Suppressor macrophage treated with lipopolysaccharide for 4 hours (primary cell): ENCODE data around the gene BHMT2.

Source experiments
- DNase-seq: peaks from one replicate; pipeline ENCODE4 v3.0.0-alpha.2; 2020

BHMT2 gene

GRCh38 chr5:79070350-79070667 is 742 bp downstream of the BHMT2 start:
- no peak for DNase-seq

GRCh38 chr5:79074641-79075040 is 5.1 kb downstream of the BHMT2 start:
- DNase-seq = peak; percentile 1

- DNase-seq = no peak
These were observed 6.3 kb downstream of the BHMT2 start for GRCh38 chr5:79075646-79076426.

DNA sequence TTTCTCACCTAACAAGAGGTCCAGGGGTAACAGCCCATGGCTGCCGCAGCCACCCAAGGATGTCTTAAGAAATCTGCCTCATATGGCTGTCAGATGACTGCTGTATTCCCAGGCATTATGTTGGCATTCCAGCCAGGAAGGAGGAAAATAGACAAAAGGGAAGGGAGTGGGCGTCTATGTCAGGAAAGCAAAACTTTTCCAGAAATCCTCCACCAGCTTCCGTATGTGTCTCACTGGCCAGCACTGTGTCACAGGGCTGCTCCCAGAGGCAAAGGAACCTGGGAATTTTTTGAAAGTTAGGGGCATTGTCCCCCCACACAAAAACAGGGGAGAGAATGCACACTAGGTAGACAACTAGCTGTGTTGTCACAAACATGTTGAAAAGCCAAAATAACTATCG is 7.3 kb downstream of the BHMT2 start:
- no peak for DNase-seq

DNA sequence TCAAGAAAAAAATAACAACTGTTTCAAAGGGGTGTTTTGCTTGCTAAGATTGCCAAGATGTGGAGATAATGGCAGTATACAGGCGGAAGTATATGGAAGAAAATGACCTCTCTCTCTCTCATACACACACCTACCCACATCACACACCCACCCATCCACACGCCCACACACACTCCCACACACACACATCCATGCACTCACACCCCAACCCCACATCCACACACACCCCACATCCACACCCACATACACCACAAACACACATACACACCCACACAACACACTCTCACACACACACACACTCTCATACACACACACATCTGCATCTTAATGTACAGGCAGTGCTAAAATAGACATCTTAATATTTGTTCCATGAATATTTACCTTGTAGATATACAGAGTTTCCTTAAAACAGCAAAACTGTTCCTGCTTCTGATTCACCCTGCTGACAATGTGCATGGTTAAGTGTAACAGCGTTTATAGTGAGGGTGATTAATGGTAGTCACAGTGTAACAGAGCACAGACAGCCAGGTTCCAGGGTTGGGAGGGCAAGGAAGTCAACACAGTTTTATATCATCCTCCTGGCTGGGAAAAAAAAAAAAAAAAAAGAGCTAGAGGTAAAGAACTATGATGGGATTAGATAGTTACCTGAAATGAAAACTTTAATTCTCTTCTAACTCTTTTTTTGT is 8.3 kb downstream of the BHMT2 start:
- no peak for DNase-seq

GRCh38 chr5:79080804-79081203 is 11.2 kb downstream of the BHMT2 start:
- no peak for DNase-seq

- no peak for DNase-seq
These were observed 12.2 kb downstream of the BHMT2 start for GRCh38 chr5:79081779-79082178.

- DNase-seq = no peak
These were observed 16.5 kb downstream of the BHMT2 start for GRCh38 chr5:79086116-79086515.

DNA sequence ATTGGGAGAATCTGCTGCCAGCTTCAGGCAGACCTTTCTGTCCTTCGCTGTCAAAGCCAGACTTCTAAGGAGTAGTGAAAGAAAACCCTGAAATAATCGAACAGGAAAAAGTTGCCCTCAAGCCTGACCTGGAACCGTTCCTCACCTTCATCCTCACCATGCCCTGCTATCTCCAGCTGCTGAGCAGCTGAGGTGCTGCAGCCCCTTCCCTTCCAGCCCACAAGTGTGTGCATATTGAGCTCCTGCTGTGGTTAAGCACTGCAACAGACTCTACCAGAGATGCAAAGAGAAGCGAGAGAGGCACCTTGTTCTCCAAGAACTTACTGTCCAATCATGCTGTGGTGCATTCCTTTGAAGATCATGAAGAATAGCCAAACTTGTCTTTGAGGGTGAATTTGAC is 18.9 kb downstream of the BHMT2 start:
- no peak for DNase-seq

GRCh38 chr5:79091064-79091463 is 21.5 kb downstream of the BHMT2 start:
- DNase-seq = no peak

GRCh38 chr5:79093762-79094161 is 24.2 kb downstream of the BHMT2 start:
- DNase-seq = no peak

- DNase-seq = no peak
These were observed 36.3 kb downstream of the BHMT2 start for GRCh38 chr5:79105868-79106267.

- peak; percentile 88 for DNase-seq
These were observed 37.6 kb downstream of the BHMT2 start for GRCh38 chr5:79107020-79107796.

DNA sequence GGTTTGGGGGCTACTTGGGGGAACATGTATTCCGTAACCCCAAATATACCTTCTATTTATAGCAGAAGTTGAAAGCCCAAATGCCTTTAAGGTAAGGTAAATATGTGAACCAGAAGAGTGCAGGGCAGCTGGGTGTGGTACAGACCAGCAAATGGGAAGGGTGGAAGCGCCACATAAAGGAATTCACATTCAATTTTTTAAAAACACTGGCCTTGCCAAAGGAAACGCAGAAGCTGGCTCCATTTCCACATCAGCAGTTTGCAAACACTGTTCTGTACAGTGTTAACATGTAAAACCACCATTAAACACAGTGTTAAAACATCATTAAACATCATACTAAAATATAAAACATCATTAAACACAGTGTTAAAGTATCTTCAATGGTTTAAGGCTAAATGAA is 38.5 kb downstream of the BHMT2 start:
- DNase-seq = no peak

DNA sequence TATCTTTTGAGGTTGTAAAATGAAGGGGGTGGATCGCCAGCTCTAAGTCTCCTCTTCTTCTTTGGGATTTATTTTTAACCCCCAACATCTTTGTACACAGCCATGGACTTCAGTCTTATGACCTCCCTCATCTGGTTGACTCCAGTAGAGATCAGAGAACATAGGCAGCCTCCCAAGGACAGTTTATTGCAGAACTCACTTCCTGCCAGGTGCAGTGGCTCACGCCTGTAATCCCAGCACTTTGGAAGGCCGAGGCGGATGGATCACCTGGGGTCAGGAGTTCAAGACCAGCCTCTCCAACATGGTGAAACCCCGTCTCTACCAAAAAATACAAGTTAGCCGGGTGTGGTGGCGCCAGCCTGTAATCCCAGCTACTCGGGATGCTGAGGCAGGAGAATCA is 39.2 kb downstream of the BHMT2 start:
- DNase-seq = no peak

- peak; percentile 65 for DNase-seq
These were observed 40.2 kb downstream of the BHMT2 start for GRCh38 chr5:79109527-79110492.

GRCh38 chr5:79111387-79111959 is 41.9 kb downstream of the BHMT2 start, which contains the start of gene BHMT:
BHMT (plus strand) TSS chr5:79111809; CDS start chr5:79111886, 77 bp downstream.
- DNase-seq = no peak

DNA sequence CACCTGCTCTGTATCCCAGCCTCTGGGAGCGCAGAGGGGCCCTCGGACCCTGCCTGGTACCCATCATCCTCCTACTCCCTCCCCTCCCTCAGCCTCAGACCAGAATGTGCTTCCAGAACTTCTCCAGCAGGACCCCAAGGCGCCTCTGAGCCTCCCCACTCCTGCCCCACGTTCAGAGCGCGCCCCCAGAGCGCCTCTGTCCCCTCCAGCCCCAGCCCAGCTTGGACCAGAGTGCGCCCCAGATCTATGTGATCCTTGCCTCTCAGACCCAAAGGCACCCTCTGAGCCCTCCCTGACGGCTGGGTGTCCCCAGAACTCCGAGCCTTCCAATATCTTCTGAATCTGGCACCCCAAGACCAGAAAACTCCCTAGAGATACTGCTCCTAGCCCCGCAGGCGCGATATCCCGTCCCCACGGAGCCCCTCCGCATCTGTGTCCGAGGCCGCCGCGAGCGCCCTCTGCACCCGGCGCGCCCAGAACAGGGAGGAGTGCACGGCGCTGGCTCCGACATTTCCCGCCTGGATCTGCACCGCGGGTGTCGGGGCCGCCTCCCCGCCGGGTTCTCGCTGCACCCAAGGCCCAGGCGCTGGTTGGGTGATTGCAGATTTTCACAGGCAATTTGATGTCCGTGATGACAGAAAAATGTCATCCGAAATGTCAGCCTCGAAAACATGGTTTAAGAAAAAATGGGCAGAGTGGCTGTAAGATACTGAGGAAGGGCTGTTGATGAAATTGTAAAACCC is 42.6 kb downstream of the BHMT2 start:
- DNase-seq = no peak

DNA sequence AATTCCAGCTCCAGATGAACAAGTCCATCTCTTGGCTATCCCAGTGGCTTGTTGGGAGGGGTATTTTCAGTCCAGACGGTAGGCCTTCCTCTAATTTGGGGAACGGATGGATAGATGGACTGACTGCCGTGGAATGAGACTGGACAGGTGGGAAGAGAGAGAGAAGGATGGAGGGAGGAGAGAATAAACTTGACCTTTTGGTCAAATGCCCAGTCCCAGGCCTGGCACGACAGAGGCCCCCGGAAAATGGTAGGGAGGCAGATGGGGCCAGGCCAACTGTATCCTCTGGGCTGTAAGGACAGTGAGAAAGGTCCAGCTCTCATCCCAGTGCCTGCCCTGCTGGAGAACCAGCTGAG is 43.1 kb downstream of the BHMT2 start:
- DNase-seq = no peak

GRCh38 chr5:79119486-79119885 is 49.9 kb downstream of the BHMT2 start:
- DNase-seq = no peak

DNA sequence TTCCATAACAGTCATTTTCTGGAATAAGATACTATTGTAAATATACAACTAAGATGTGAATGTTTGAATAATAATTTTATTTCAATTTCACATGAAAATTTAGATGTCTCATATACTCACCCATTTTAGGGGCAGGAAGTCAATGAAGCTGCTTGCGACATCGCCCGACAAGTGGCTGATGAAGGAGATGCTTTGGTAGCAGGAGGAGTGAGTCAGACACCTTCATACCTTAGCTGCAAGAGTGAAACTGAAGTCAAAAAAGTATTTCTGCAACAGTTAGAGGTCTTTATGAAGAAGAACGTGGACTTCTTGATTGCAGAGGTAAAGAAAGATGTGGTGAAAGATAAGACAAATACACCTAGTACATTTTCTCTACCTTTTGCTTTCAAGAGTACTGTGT is 50.7 kb downstream of the BHMT2 start:
- no peak for DNase-seq

- peak; percentile 69 for DNase-seq
These were observed 53.4 kb downstream of the BHMT2 start for GRCh38 chr5:79122973-79123372.
